Breast epithelium (tissue), 4 donors: Measurements from ENCODE around the gene SKIC8. TPM values are rescaled to one million over a fixed set of nuclear protein-coding genes. Genes with fewer than 3 reads are reported as not detected.
A peak's percentile ranks its signal among the peaks of the same experiment; 100 is the strongest.

Experiments
- DNase-seq, 2 donors: peaks; one replicate each; pipeline ENCODE4 v3.0.0-alpha.2; 2019; ENCODE audit warnings: low spot score in 2 of 2
- H3K27ac ChIP-seq, 2 donors: fragments of 200-600 bp; sonication (generic) in 1 of 2; one replicate each; pipeline ENCODE4 v1.5.1; 2016 to 2019; ENCODE audit warnings: mild to moderate bottlenecking in 1 of 2
- H3K27me3 ChIP-seq, 2 donors: fragments of 200-600 bp; sonication (generic) in 1 of 2; one replicate each; pipeline versions ENCODE4 v1.5.1 to v1.6.0; 2017 to 2019; ENCODE audit warnings: control low read depth in 1 of 2, mild to moderate bottlenecking in 1 of 2
- H3K36me3 ChIP-seq: fragments of 200-600 bp; one replicate; pipeline ENCODE4 v1.5.1; 2019
- H3K4me1 ChIP-seq, 2 donors: fragments of 200-600 bp; sonication (generic); one replicate each; pipeline ENCODE4 v1.5.1; 2016 to 2019; ENCODE audit warnings: control low read depth in 1 of 2
- H3K4me3 ChIP-seq, 3 donors: fragments of 200-600 bp; sonication (generic); 1 replicate in 2 of 3; 2 replicates in 1 of 3; pipeline ENCODE4 v1.5.1; 2016 to 2019; ENCODE audit warnings: mild to moderate bottlenecking in 3 of 3, moderate library complexity in 2 of 3
- H3K9me3 ChIP-seq, 2 donors: fragments of 200-600 bp; sonication (generic) in 1 of 2; one replicate each; pipeline ENCODE4 v1.5.1; 2016 to 2019; ENCODE audit warnings: control low read depth in 1 of 2
- CTCF ChIP-seq, 3 donors: fragments of 450-650 bp; IDR thresholded peaks; one replicate each; pipeline ENCODE4 v1.5.1; 2016 to 2017; ENCODE audit warnings: antibody characterized with exemption in 3 of 3, mild to moderate bottlenecking in 3 of 3, moderate library complexity in 3 of 3
- POLR2A ChIP-seq: fragments of 450-650 bp; IDR thresholded peaks from one replicate; pipeline ENCODE4 v1.6.1; 2016; ENCODE audit warnings: antibody characterized with exemption, mild to moderate bottlenecking, moderate library complexity
- POLR2AphosphoS5 ChIP-seq, 3 donors: sonication (generic); formaldehyde crosslinking; IDR thresholded peaks; one replicate each; pipeline ENCODE4 v1.6.1; 2017; ENCODE audit warnings: antibody characterized with exemption in 3 of 3
- intact Hi-C: fragments of 100-400 bp; cut with DNase I; formaldehyde crosslinking; loops from one replicate; pipeline ENCODE4 v1.15.1; 2023; ENCODE audit warnings: low total_unique reads
- total RNA-seq, 3 donors: library from RNA; depleted of rRNA; stranded (reverse); fragments of >200 nt; gene quantifications; one replicate each; pipeline ENCODE4 v1.1.0, GENCODE V29; 2016

SKIC8 gene
- total RNA-seq, 3 donors from 2014 or later, result 63.5 to 98.8 (median 96.0) TPM

GRCh38 chr15:78266806-78267205, 32.6 kb downstream of the SKIC8 start:
- intact Hi-C loops, result no loop called here
- Histone ChIP-seq H3K36me3 (no peaks in the 10 kb centered on the region), H3K27me3 (no peaks in the 10 kb centered on the region), H3K9me3 (no peaks in the 10 kb centered on the region), H3K4me1 (no peaks in the 10 kb centered on the region), H3K4me3 (no peak overlapping the region), H3K27ac (peak overlapping the region in 1 of 2 donors; percentile 40)
- DNase-seq, result no peak
- TF ChIP-seq POLR2A, result no peak
- TF ChIP-seq POLR2AphosphoS5 (IDR thresholded peaks at IDR 0.05), result no peak
- TF ChIP-seq CTCF (IDR thresholded peaks at IDR 0.05), result no peak

GRCh38 chr15:78266229-78266628, 33.2 kb downstream of the SKIC8 start:
- H3K36me3 ChIP-seq, result no peaks in the 10 kb centered on the region
- intact Hi-C loops, result no loop called here
- no peaks in the 10 kb centered on the region for H3K9me3 ChIP-seq
- peak overlapping the region; percentile 19 to 92 for H3K27ac ChIP-seq
- TF ChIP-seq POLR2AphosphoS5 (IDR thresholded peaks at IDR 0.05), result no peak
- TF ChIP-seq POLR2A, result no peak
- no peak for TF ChIP-seq CTCF (IDR thresholded peaks at IDR 0.05)
- no peaks in the 10 kb centered on the region for H3K4me1 ChIP-seq
- H3K27me3 ChIP-seq, result no peaks in the 10 kb centered on the region
- no peak overlapping the region for H3K4me3 ChIP-seq
- no peak for DNase-seq

- H3K27me3 ChIP-seq, result no peaks in the 10 kb centered on the region
- peak overlapping the region; percentile 19 to 92 for H3K27ac ChIP-seq
- H3K4me1 ChIP-seq, result no peaks in the 10 kb centered on the region
- peak overlapping the region in 1 of 3 donors; percentile 84 for H3K4me3 ChIP-seq
- no peaks in the 10 kb centered on the region for H3K9me3 ChIP-seq
- DNase-seq, result no peak
- H3K36me3 ChIP-seq, result no peaks in the 10 kb centered on the region
- intact Hi-C loops, result no loop called here
- TF ChIP-seq POLR2AphosphoS5 (IDR thresholded peaks at IDR 0.05), result no peak
- no peak for TF ChIP-seq CTCF (IDR thresholded peaks at IDR 0.05)
- TF ChIP-seq POLR2A, result no peak
Measured at GRCh38 chr15:78265752-78266224, 33.6 kb downstream of the SKIC8 start.

- no peak for DNase-seq
- H3K27ac ChIP-seq, result peak overlapping the region; percentile 81 to 92
- intact Hi-C loops, result no loop called here
Measured at GRCh38 chr15:78265137-78265460, 34.3 kb downstream of the SKIC8 start.

More at GRCh38 chr15:78265137-78265460, 34.3 kb downstream of the SKIC8 start:
- Histone ChIP-seq H3K9me3 (no peaks in the 10 kb centered on the region), H3K27me3 (no peaks in the 10 kb centered on the region), H3K36me3 (no peaks in the 10 kb centered on the region), H3K4me3 (peak overlapping the region; percentile 64 to 84 (median 72)), H3K4me1 (no peaks in the 10 kb centered on the region)
- TF ChIP-seq POLR2A, result no peak
- no peak for TF ChIP-seq CTCF (IDR thresholded peaks at IDR 0.05)
- no peak for TF ChIP-seq POLR2AphosphoS5 (IDR thresholded peaks at IDR 0.05)
